Activated T-helper 9 cell treated with anti-CD3 and anti-CD28 coated beads, Interleukin-2, amount 50 U/mL, for 16 hours (primary cell): Measurements from ENCODE around the gene RTP1.

Experiments
- DNase-seq: peaks from one replicate; pipeline ENCODE4 v3.0.0-alpha.2; 2020; ENCODE audit warnings: low read depth

RTP1 gene

GRCh38 chr3:187242435-187242834 lies 45.1 kb downstream of the RTP1 start:
- DNase-seq: no peak

GRCh38 chr3:187242900-187243299 lies 45.6 kb downstream of the RTP1 start:
- no peak for DNase-seq

GRCh38 chr3:187243933-187244524 lies 46.7 kb downstream of the RTP1 start:
- DNase-seq: no peak

- DNase-seq: no peak
Measured at GRCh38 chr3:187247398-187247797, 50.1 kb downstream of the RTP1 start.
